BLaER1 treated with 17β-estradiol and CSF1 and Interleukin-3, amounts not matched to agents 10 nM and 100 nM (cell line): ENCODE data around the gene GCM1.

Experiments used
- H3K27ac ChIP-seq, 11 experiments: shearing (Covaris generic); formaldehyde crosslinking; 2 replicates each; pipeline ENCODE4 v1.8.1; 2022
- H3K27me3 ChIP-seq, 11 experiments: shearing (Covaris generic); formaldehyde crosslinking; 2 replicates each; pipeline ENCODE4 v1.8.1; 2022
- H3K36me3 ChIP-seq, 11 experiments: shearing (Covaris generic); formaldehyde crosslinking; 2 replicates each; pipeline ENCODE4 v1.8.1; 2022
- H3K4me1 ChIP-seq, 10 experiments: shearing (Covaris generic); formaldehyde crosslinking; 2 replicates each; pipeline ENCODE4 v1.8.1; 2022
- H3K4me2 ChIP-seq, 11 experiments: shearing (Covaris generic); formaldehyde crosslinking; 2 replicates each; pipeline ENCODE4 v1.8.1; 2022
- H3K4me3 ChIP-seq, 10 experiments: shearing (Covaris generic); formaldehyde crosslinking; 2 replicates each; pipeline ENCODE4 v1.8.1; 2022
- H3K9ac ChIP-seq, 11 experiments: shearing (Covaris generic); formaldehyde crosslinking; 2 replicates each; pipeline ENCODE4 v1.8.1; 2022
- H3K9me3 ChIP-seq, 11 experiments: shearing (Covaris generic); formaldehyde crosslinking; replicated peaks in 1 of 11; 2 replicates each; pipeline ENCODE4 v1.8.1; 2022
- H4K20me1 ChIP-seq, 11 experiments: shearing (Covaris generic); formaldehyde crosslinking; 2 replicates each; pipeline ENCODE4 v1.8.1; 2022
- Cebpa-rat ChIP-seq, 11 experiments: shearing (Covaris generic); IDR thresholded peaks; 2 replicates each; pipeline ENCODE4 v1.8.1; 2022

GCM1 gene

DNA sequence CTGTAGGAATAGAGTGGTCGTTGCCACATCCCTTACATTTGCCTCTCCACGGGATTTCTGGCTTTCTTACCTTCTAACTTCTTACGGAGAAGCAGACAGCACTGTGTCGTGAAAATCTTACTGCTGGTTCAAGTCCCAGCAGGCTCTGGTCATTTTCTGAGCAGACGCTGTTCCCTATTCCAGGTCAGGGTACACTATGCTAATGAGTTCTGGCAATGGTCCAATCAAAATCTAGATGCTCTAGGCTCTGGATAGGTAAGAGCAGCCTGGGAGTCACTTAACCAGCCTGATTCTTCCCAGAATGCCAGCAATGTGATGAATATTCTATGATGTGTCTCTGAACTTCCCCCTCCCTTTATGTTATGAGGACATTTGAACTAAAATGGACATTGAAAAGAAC is at the start of gene GCM1:
Gene GCM1 (minus strand): TSS at position 158 of the 400 bp plus-strand sequence. CDS start 3,209 bp downstream, outside the sequence.
- no peaks in the 10 kb centered on the region for H3K27me3 ChIP-seq
- no peak within 1 kb of the TSS for H3K9ac ChIP-seq
- no peak within 1 kb of the TSS for H3K27ac ChIP-seq
- no peaks in the 10 kb centered on the region for H3K9me3 ChIP-seq
- H3K36me3 ChIP-seq: no peaks in the 10 kb centered on the region
- TF ChIP-seq Cebpa-rat (IDR thresholded peaks at IDR 0.05): no peak
- no peak within 1 kb of the TSS for H3K4me2 ChIP-seq
- H3K4me3 ChIP-seq: no peak within 1 kb of the TSS
- no peaks in the 10 kb centered on the region for H3K4me1 ChIP-seq
- H4K20me1 ChIP-seq: no peaks in the 10 kb centered on the region

- Histone ChIP-seq H3K9ac (no peak overlapping the region), H3K9me3 (no peaks in the 10 kb centered on the region), H3K36me3 (no peaks in the 10 kb centered on the region), H3K4me1 (peaks cover 5 to 40% (median 18%) of the 10 kb centered on the region in 10 experiments; a peak in 17 of 20 replicates), H3K27me3 (no peaks in the 10 kb centered on the region), H3K4me2 (no peak overlapping the region), H3K4me3 (no peak overlapping the region), H3K27ac (no peak overlapping the region), H4K20me1 (no peaks in the 10 kb centered on the region)
- no peak for TF ChIP-seq Cebpa-rat (IDR thresholded peaks at IDR 0.05)
Observed at GRCh38 chr6:53197553-53197952, 48.9 kb upstream of the GCM1 start.

DNA sequence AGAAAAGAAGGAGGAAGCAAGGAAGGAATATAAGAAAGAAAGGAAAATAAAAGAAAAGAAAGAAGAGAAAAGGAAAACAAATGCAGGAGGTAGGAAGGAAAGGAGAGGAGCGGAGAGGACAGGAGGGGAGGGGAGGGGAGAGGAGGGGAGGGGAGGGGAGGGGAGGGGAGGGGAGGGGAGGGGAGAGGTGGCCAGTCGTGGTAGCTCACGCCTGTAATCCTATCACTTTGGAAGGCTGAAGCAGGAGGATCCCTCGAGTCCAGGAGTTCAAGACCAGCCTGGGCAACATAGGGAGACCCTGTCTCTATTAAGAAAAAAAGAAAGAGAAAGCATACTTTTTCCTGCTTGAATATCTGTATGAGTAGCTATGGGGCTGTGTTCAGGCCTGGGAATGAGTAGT is 46.4 kb upstream of the GCM1 start:
- Histone ChIP-seq H3K27ac (no peak overlapping the region), H3K4me1 (peaks cover 0 to 30% (median 11%) of the 10 kb centered on the region in 10 experiments; a peak in 14 of 20 replicates), H3K27me3 (no peaks in the 10 kb centered on the region), H3K36me3 (no peaks in the 10 kb centered on the region), H3K4me3 (no peak overlapping the region), H3K9me3 (peaks cover 0 to 6% (median 0%) of the 10 kb centered on the region in 11 experiments; a peak in 2 of 22 replicates), H4K20me1 (no peaks in the 10 kb centered on the region), H3K9ac (no peak overlapping the region), H3K4me2 (no peak overlapping the region)
- no peak for TF ChIP-seq Cebpa-rat (IDR thresholded peaks at IDR 0.05)

DNA sequence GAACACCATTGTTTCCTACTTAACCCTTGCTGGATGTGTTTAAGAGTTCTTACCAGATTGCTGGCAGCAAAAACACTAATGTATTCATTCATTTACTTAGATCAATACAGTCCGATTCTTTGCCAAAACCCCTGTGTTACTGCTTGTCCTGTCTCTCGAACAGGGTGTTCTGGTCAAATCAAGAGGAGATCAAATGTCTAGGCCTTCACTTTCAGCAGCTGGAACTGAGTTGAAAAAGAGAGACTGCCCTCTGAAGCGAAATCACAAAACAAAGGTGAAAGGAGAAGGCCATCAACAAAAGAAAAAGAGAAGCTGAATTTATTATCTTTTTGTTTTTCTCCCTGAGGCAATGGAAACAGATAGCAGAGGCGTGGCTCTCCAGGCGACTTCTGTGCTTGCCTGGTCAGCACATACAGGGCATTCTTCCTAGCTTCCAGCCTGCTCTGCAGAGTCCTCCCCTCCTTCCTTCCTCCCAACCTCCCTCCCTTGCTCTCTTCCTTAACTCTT is 44.1 kb upstream of the GCM1 start:
- H3K4me3 ChIP-seq: no peak overlapping the region
- H3K9me3 ChIP-seq: peaks cover 0 to 6% (median 0%) of the 10 kb centered on the region in 11 experiments; a peak in 2 of 22 replicates
- H3K9ac ChIP-seq: peak overlapping the region in 1 of 11 experiments; percentile 49; a peak in 2 of 22 replicates
- H4K20me1 ChIP-seq: no peaks in the 10 kb centered on the region
- peaks cover 0 to 13% (median 0%) of the 10 kb centered on the region in 10 experiments; a peak in 5 of 20 replicates for H3K4me1 ChIP-seq
- peak overlapping the region in 2 of 11 experiments; percentile 32 to 38; a peak in 4 of 22 replicates for H3K4me2 ChIP-seq
- H3K27me3 ChIP-seq: no peaks in the 10 kb centered on the region
- no peaks in the 10 kb centered on the region for H3K36me3 ChIP-seq
- peak overlapping the region in 1 of 11 experiments; percentile 18; a peak in 1 of 22 replicates for H3K27ac ChIP-seq
- TF ChIP-seq Cebpa-rat (IDR thresholded peaks at IDR 0.05): no peak

DNA sequence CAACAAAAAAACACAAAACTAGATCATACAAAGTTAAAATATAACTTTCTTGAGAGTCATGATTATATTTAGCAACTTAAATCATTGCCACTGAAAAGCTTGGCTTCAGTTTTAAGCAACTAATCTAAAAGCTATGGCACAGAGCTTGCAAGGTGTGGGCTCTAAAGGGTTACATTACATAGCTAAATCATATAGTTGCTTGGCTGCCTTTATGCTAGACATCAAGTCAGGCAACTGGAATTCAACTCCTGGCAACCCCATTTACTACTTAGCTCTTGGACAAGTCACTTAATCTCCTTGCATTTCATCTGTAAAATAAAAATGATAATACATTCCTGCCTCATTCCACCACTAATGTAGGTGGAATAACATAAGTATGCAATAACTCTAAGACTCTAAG is 40.9 kb upstream of the GCM1 start:
- no peak overlapping the region for H3K9ac ChIP-seq
- no peak overlapping the region for H3K27ac ChIP-seq
- peaks cover 0 to 13% (median 0%) of the 10 kb centered on the region in 10 experiments; a peak in 5 of 20 replicates for H3K4me1 ChIP-seq
- no peak overlapping the region for H3K4me3 ChIP-seq
- H3K27me3 ChIP-seq: no peaks in the 10 kb centered on the region
- no peak overlapping the region for H3K4me2 ChIP-seq
- peaks cover 0 to 6% (median 0%) of the 10 kb centered on the region in 11 experiments; a peak in 2 of 22 replicates for H3K9me3 ChIP-seq
- no peaks in the 10 kb centered on the region for H3K36me3 ChIP-seq
- no peak for TF ChIP-seq Cebpa-rat (IDR thresholded peaks at IDR 0.05)
- H4K20me1 ChIP-seq: no peaks in the 10 kb centered on the region

DNA sequence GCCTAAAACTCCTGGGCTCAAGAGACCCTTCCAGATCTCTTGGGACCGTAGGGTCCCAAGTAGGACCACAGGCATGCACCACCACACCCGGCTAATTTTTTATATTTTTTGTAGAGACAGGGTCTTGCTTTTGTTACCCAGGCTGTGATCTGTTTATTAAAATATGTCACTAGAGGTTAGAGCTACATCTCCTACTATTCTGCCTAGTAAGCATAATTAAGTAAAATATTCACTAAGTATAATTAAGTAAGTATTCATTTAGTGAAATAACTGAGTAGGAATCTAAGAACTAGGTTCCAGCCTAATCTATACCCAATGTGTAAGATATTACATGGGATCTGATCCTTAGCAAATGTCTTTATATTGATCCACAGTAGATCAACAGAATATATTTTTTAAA is 40.2 kb upstream of the GCM1 start:
- Histone ChIP-seq H3K4me1 (peaks cover 0 to 13% (median 0%) of the 10 kb centered on the region in 10 experiments; a peak in 5 of 20 replicates), H3K4me3 (no peak overlapping the region), H3K27me3 (no peaks in the 10 kb centered on the region), H3K27ac (no peak overlapping the region), H3K36me3 (no peaks in the 10 kb centered on the region), H3K9me3 (peaks cover 0 to 6% (median 0%) of the 10 kb centered on the region in 11 experiments; a peak in 2 of 22 replicates), H3K4me2 (no peak overlapping the region), H3K9ac (no peak overlapping the region), H4K20me1 (no peaks in the 10 kb centered on the region)
- no peak for TF ChIP-seq Cebpa-rat (IDR thresholded peaks at IDR 0.05)

- no peak overlapping the region for H3K4me3 ChIP-seq
- H3K27ac ChIP-seq: no peak overlapping the region
- TF ChIP-seq Cebpa-rat (IDR thresholded peaks at IDR 0.05): no peak
- peak overlapping the region in 1 of 11 experiments; percentile 1; a peak in 1 of 22 replicates for H3K4me2 ChIP-seq
- no peaks in the 10 kb centered on the region for H3K36me3 ChIP-seq
- H3K9me3 ChIP-seq: no peaks in the 10 kb centered on the region
- no peak overlapping the region for H3K9ac ChIP-seq
- H3K27me3 ChIP-seq: no peaks in the 10 kb centered on the region
- no peaks in the 10 kb centered on the region for H4K20me1 ChIP-seq
- H3K4me1 ChIP-seq: peaks cover 0 to 9% (median 4%) of the 10 kb centered on the region in 10 experiments; a peak in 6 of 20 replicates
Observed at GRCh38 chr6:53180678-53181077, 32.0 kb upstream of the GCM1 start.

GRCh38 chr6:53179961-53180651 is 31.5 kb upstream of the GCM1 start:
- no peaks in the 10 kb centered on the region for H3K27me3 ChIP-seq
- H3K36me3 ChIP-seq: no peaks in the 10 kb centered on the region
- no peak overlapping the region for H3K9ac ChIP-seq
- H3K4me1 ChIP-seq: peaks cover 0 to 9% (median 4%) of the 10 kb centered on the region in 10 experiments; a peak in 6 of 20 replicates
- H3K4me3 ChIP-seq: no peak overlapping the region
- H4K20me1 ChIP-seq: no peaks in the 10 kb centered on the region
- TF ChIP-seq Cebpa-rat (IDR thresholded peaks at IDR 0.05): no peak
- peak overlapping the region in 4 of 11 experiments; percentile 1 to 25 (median 6); a peak in 3 of 22 replicates for H3K4me2 ChIP-seq
- no peak overlapping the region for H3K27ac ChIP-seq
- no peaks in the 10 kb centered on the region for H3K9me3 ChIP-seq

- no peaks in the 10 kb centered on the region for H3K27me3 ChIP-seq
- H3K27ac ChIP-seq: no peak overlapping the region
- no peaks in the 10 kb centered on the region for H3K9me3 ChIP-seq
- no peaks in the 10 kb centered on the region for H4K20me1 ChIP-seq
- H3K4me3 ChIP-seq: no peak overlapping the region
- no peak overlapping the region for H3K4me2 ChIP-seq
- H3K9ac ChIP-seq: no peak overlapping the region
- no peak for TF ChIP-seq Cebpa-rat (IDR thresholded peaks at IDR 0.05)
- peaks cover 0 to 9% (median 4%) of the 10 kb centered on the region in 10 experiments; a peak in 6 of 20 replicates for H3K4me1 ChIP-seq
- H3K36me3 ChIP-seq: no peaks in the 10 kb centered on the region
Observed at GRCh38 chr6:53178837-53179432, 30.3 kb upstream of the GCM1 start.
